Measurements from ENCODE around the gene ANXA1.

ANXA1 gene

DNA sequence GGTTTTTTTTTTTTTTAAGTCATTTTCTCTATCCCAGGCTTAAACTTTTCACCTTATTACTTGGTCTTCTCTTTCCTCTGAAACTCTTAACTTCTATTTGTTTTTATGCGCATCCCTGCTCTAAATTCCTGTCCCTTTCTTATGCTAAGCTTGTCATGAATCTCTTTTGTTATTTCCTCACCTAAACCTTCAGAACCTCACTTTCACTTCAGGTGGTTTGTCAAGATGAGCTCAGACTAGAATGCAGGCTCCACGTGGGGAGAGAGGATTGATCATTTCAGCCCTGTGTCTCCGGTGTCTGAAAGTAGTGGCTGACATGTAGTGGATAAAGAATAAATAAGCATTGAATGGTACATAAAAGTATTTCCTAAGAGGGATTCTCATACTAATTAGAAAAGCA, 63.6 kb downstream of the ANXA1 start:
- DNase-seq = no peak

DNA sequence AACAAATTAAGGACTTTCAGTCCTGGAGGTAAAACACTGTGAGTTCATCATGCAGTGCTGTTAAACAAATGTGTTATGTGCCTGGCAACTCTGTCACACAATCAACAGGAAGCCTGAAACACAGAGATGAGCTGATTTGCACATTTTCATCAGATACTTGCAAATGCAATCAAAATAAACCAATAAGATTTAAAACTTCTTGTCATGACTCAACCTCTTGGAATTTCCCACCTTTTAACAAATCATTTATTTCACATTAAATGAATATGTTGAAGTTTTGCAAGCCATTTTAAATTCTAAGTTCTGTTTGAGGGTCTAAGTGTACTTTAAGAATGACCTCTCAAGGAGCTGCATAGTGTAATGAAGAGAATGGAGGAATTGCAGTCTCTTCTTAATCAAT, 64.4 kb downstream of the ANXA1 start:
- no peak for DNase-seq
